CD4-positive, alpha-beta T cell (primary cell): ENCODE data around the gene ZGPAT. TPM values are rescaled to one million over a fixed set of nuclear protein-coding genes. Genes with fewer than 3 reads are reported as not detected.

Source experiments
- ATAC-seq: fragments of 200-7000 bp; cut with Tn5 transposase; one replicate; pipeline ENCODE4 v1.10.0; 2022; ENCODE audit warnings: mild to moderate bottlenecking; ENCODE audit not compliant: poor library complexity
- CTCF ChIA-PET: fragments of 350-600 bp; sonication (Branson Sonifier 250); formaldehyde crosslinking; loops from one replicate; lab custom pipeline; 2021; ENCODE audit warnings: antibody characterized with exemption, inconsistent platforms; lab: Charles Lee
- POLR2A ChIA-PET: fragments of 350-600 bp; sonication (Branson Sonifier 250); formaldehyde crosslinking; loops from one replicate; lab custom pipeline; 2021; ENCODE audit warnings: antibody characterized with exemption, inconsistent platforms; lab: Charles Lee
- DNase-seq, 14 experiments: peaks; one replicate each; pipeline ENCODE4 v3.0.0-alpha.2; 2013 to 2020; ENCODE audit warnings: mixed read lengths in 2 of 14
- H3K27ac ChIP-seq, 2 donors: one replicate each; pipeline versions ENCODE4 v1.5.1 to v1.7.0; 2013; ENCODE audit warnings: low read length in 2 of 2, low read depth in 1 of 2, mild to moderate bottlenecking in 1 of 2
- H3K27me3 ChIP-seq, 2 experiments: 1 replicate in 1 of 2; 2 replicates in 1 of 2; pipeline versions ENCODE4 v1.6.1 to v1.7.0; 2013; ENCODE audit warnings: low read length in 2 of 2, control low read depth in 1 of 2, mild to moderate bottlenecking in 1 of 2, moderate library complexity in 1 of 2; ENCODE audit not compliant: insufficient read depth in 2 of 2, control insufficient read depth in 1 of 2
- H3K36me3 ChIP-seq: one replicate; pipeline ENCODE4 v1.6.1; 2013; ENCODE audit warnings: low read length, control low read depth; ENCODE audit not compliant: insufficient read depth
- H3K4me1 ChIP-seq: one replicate; pipeline ENCODE4 v1.6.1; 2013; ENCODE audit warnings: low read length, control low read depth; ENCODE audit not compliant: insufficient read depth
- H3K4me3 ChIP-seq: one replicate; pipeline ENCODE4 v1.5.1; 2013; ENCODE audit warnings: mild to moderate bottlenecking, low read length, moderate library complexity
- H3K9me3 ChIP-seq, 2 experiments: 1 replicate in 1 of 2; 2 replicates in 1 of 2; pipeline versions ENCODE4 v1.6.1 to v1.7.0; 2013; ENCODE audit warnings: low read length in 2 of 2, mild to moderate bottlenecking in 2 of 2, control low read depth in 1 of 2, moderate library complexity in 1 of 2; ENCODE audit not compliant: control insufficient read depth in 1 of 2, insufficient read depth in 1 of 2
- H3K27ac Mint-ChIP-seq: one replicate; pipeline ENCODE4 v1.8.0; 2020; ENCODE audit warnings: mixed read lengths
- H3K27me3 Mint-ChIP-seq: one replicate; pipeline ENCODE4 v1.8.0; 2021; ENCODE audit warnings: mixed read lengths
- H3K36me3 Mint-ChIP-seq: one replicate; pipeline ENCODE4 v1.8.0; 2021; ENCODE audit warnings: low read depth, mixed read lengths
- H3K4me1 Mint-ChIP-seq: one replicate; pipeline ENCODE4 v1.8.0; 2021; ENCODE audit warnings: low read depth, mixed read lengths
- H3K4me3 Mint-ChIP-seq: one replicate; pipeline ENCODE4 v1.8.0; 2020; ENCODE audit warnings: mild to moderate bottlenecking, mixed read lengths
- H3K9me3 Mint-ChIP-seq: one replicate; pipeline ENCODE4 v1.8.0; 2020; ENCODE audit warnings: mixed read lengths
- CTCF ChIP-seq: fragments of 200-600 bp; IDR thresholded peaks from one replicate; pipeline ENCODE4 v1.8.0; 2022; ENCODE audit warnings: antibody characterized with exemption, mild to moderate bottlenecking
- intact Hi-C, 2 experiments: fragments of 100-400 bp; cut with DNase I in 1 of 2; cut with micrococcal nuclease in 1 of 2; formaldehyde crosslinking; loops; one replicate each; pipeline versions ENCODE4 v1.15.1 to v1.9.0; 2023 to 2025; cut with DNase I, micrococcal nuclease
- total RNA-seq, 174 experiments: library from RNA in 2 of 174; stranded (reverse) in 2 of 174; gene quantifications; one replicate each; pipeline ENCODE4 v1.2.3 and lab custom pipeline; 2021 to 2026

Gene ZGPAT
- total RNA-seq, 2 experiments from 2014 or later = 28.2 to 33.4 TPM

GRCh38 chr20:63753381-63753780, 45.5 kb downstream of the ZGPAT start:
- no peak overlapping the region for H3K27ac ChIP-seq
- Mint-ChIP-seq H3K4me3 (no peak overlapping the region), H3K27ac (no peak overlapping the region), H3K36me3 (no peaks in the 10 kb centered on the region), H3K9me3 (no peaks in the 10 kb centered on the region), H3K27me3 (no peaks in the 10 kb centered on the region), H3K4me1 (peaks cover 41% of the 10 kb centered on the region)
- ChIA-PET POLR2A (interaction anchor here (4.9 kb wide), 1 partner anchor 16 kb away, joined by 118 read pairs; the partner anchor contains the start of genes LIME1 and SLC2A4RG), CTCF (no interaction called here)
- ATAC-seq (no peak), DNase-seq (no peak)
- no peaks in the 10 kb centered on the region for H3K9me3 ChIP-seq
- peaks cover 37% of the 10 kb centered on the region for H3K4me1 ChIP-seq
- no peak for TF ChIP-seq CTCF
- no peak overlapping the region for H3K4me3 ChIP-seq
- H3K36me3 ChIP-seq = no peaks in the 10 kb centered on the region
- no peaks in the 10 kb centered on the region for H3K27me3 ChIP-seq
- intact Hi-C loops = no loop called here

GRCh38 chr20:63754008-63754407, 46.2 kb downstream of the ZGPAT start:
- H3K4me1 Mint-ChIP-seq = peaks cover 35% of the 10 kb centered on the region

GRCh38 chr20:63755933-63756647, 48.3 kb downstream of the ZGPAT start:
- H3K36me3 ChIP-seq = no peaks in the 10 kb centered on the region
- intact Hi-C loops = no loop called here
- Mint-ChIP-seq H3K4me3 (no peak overlapping the region), H3K9me3 (no peaks in the 10 kb centered on the region), H3K36me3 (no peaks in the 10 kb centered on the region), H3K27me3 (no peaks in the 10 kb centered on the region), H3K27ac (no peak overlapping the region), H3K4me1 (peaks cover 19% of the 10 kb centered on the region)
- POLR2A ChIA-PET = no interaction called here
- no peak overlapping the region for H3K27ac ChIP-seq
- H3K27me3 ChIP-seq = no peaks in the 10 kb centered on the region
- H3K9me3 ChIP-seq = no peaks in the 10 kb centered on the region
- peaks cover 20% of the 10 kb centered on the region for H3K4me1 ChIP-seq
- TF ChIP-seq CTCF = no peak
- no peak for ATAC-seq
- H3K4me3 ChIP-seq = no peak overlapping the region
- no peak for DNase-seq
- CTCF ChIA-PET = interaction anchor here (0.8 kb wide), 1 partner anchor 27 kb away, joined by 3 read pairs; no protein-coding TSS in a partner anchor

More at GRCh38 chr20:63754008-63754407, 46.2 kb downstream of the ZGPAT start:
- H3K27me3 Mint-ChIP-seq = no peaks in the 10 kb centered on the region
- H3K9me3 ChIP-seq = no peaks in the 10 kb centered on the region
- intact Hi-C loops = no loop called here
- ChIA-PET POLR2A (no interaction called here), CTCF (no interaction called here)
- no peak for TF ChIP-seq CTCF
- no peaks in the 10 kb centered on the region for H3K27me3 ChIP-seq
- no peaks in the 10 kb centered on the region for H3K9me3 Mint-ChIP-seq
- peaks cover 37% of the 10 kb centered on the region for H3K4me1 ChIP-seq
- H3K36me3 Mint-ChIP-seq = no peaks in the 10 kb centered on the region
- no peak for DNase-seq
- no peak overlapping the region for H3K4me3 ChIP-seq
- H3K36me3 ChIP-seq = no peaks in the 10 kb centered on the region
- no peak overlapping the region for H3K27ac ChIP-seq
- no peak overlapping the region for H3K27ac Mint-ChIP-seq
- no peak for ATAC-seq
- H3K4me3 Mint-ChIP-seq = no peak overlapping the region
